ENCODE measurements around the gene SIX5.

SIX5 gene

GRCh38 chr19:45772912-45773311, 3.9 kb upstream of the SIX5 start:
- no peak for DNase-seq

- no peak for DNase-seq
Observed at GRCh38 chr19:45772130-45772840, 3.2 kb upstream of the SIX5 start.

GRCh38 chr19:45771311-45771933, 2.4 kb upstream of the SIX5 start:
- DNase-seq: no peak

- peak; percentile 70 for DNase-seq
Observed at GRCh38 chr19:45770192-45771101, 1.4 kb upstream of the SIX5 start.

- DNase-seq: no peak
Observed at GRCh38 chr19:45769821-45770191, 754 bp upstream of the SIX5 start.

GRCh38 chr19:45768655-45768983, 433 bp downstream of the SIX5 start:
- DNase-seq: no peak

GRCh38 chr19:45767881-45768654, 984 bp downstream of the SIX5 start:
- DNase-seq: no peak

GRCh38 chr19:45767410-45767880, 1.6 kb downstream of the SIX5 start:
- no peak for DNase-seq

- DNase-seq: no peak
Observed at GRCh38 chr19:45766869-45767346, 2.1 kb downstream of the SIX5 start.

- DNase-seq: no peak
Observed at GRCh38 chr19:45766296-45766868, 2.7 kb downstream of the SIX5 start.

- no peak for DNase-seq
Observed at GRCh38 chr19:45765702-45766295, 3.3 kb downstream of the SIX5 start.

GRCh38 chr19:45764945-45765701, 3.9 kb downstream of the SIX5 start:
- DNase-seq: no peak

GRCh38 chr19:45764475-45764874, 4.6 kb downstream of the SIX5 start:
- no peak for DNase-seq

GRCh38 chr19:45763691-45764294, 5.3 kb downstream of the SIX5 start:
- no peak for DNase-seq

- DNase-seq: no peak
Observed at GRCh38 chr19:45762870-45763631, 6.0 kb downstream of the SIX5 start.

GRCh38 chr19:45761714-45762113, 7.3 kb downstream of the SIX5 start:
- no peak for DNase-seq

GRCh38 chr19:45758921-45759320, 10.1 kb downstream of the SIX5 start:
- DNase-seq: no peak

GRCh38 chr19:45757695-45758094, 11.4 kb downstream of the SIX5 start:
- DNase-seq: no peak

GRCh38 chr19:45754323-45754722, 14.7 kb downstream of the SIX5 start:
- no peak for DNase-seq

- DNase-seq: no peak
Observed at GRCh38 chr19:45753548-45753947, 15.5 kb downstream of the SIX5 start.
